H9 (cell line): ENCODE measurements around the gene ZNF428. TPM values are rescaled to one million over a fixed set of nuclear protein-coding genes. Genes with fewer than 3 reads are reported as not detected.
A peak's percentile ranks its signal among the peaks of the same experiment; 100 is the strongest.

Experiments used
- DNase-seq: peaks from one replicate; pipeline ENCODE4 v3.0.0-alpha.2; 2017
- H2AFZ ChIP-seq: one replicate; pipeline ENCODE4 v1.6.1; 2013; ENCODE audit warnings: mild to moderate bottlenecking, low read length, control low read depth, moderate library complexity
- H2AK5ac ChIP-seq: 2 replicates; pipeline ENCODE4 v1.6.1; 2013; ENCODE audit warnings: low read length, control low read depth, mixed read lengths; ENCODE audit not compliant: insufficient read length
- H2BK120ac ChIP-seq: one replicate; pipeline ENCODE4 v1.6.1; 2013; ENCODE audit warnings: low read depth, mild to moderate bottlenecking, low read length, control low read depth, inconsistent platforms; ENCODE audit not compliant: poor library complexity, severe bottlenecking
- H2BK12ac ChIP-seq: 2 replicates; pipeline ENCODE4 v1.6.1; 2013; ENCODE audit warnings: low read length, control low read depth, mixed read lengths, low read depth; ENCODE audit not compliant: insufficient read length
- H2BK15ac ChIP-seq: 2 replicates; pipeline ENCODE4 v1.6.1; 2013; ENCODE audit warnings: low read depth, low read length, control low read depth
- H2BK20ac ChIP-seq: one replicate; pipeline ENCODE4 v1.6.1; 2013; ENCODE audit warnings: low read depth, mild to moderate bottlenecking, low read length, control low read depth, inconsistent platforms; ENCODE audit not compliant: poor library complexity, severe bottlenecking
- H2BK5ac ChIP-seq: 2 replicates; pipeline ENCODE4 v1.6.1; 2013; ENCODE audit warnings: low read length, control low read depth, mixed read lengths; ENCODE audit not compliant: insufficient read length
- H3K14ac ChIP-seq: 2 replicates; pipeline ENCODE4 v1.6.1; 2013; ENCODE audit warnings: low read length, control low read depth; ENCODE audit not compliant: insufficient read depth
- H3K18ac ChIP-seq: 2 replicates; pipeline ENCODE4 v1.6.1; 2013; ENCODE audit warnings: low read depth, mild to moderate bottlenecking, mixed read lengths, low read length, control low read depth; ENCODE audit not compliant: insufficient read length
- H3K23ac ChIP-seq: 2 replicates; pipeline ENCODE4 v1.6.1; 2013; ENCODE audit warnings: low read length, control low read depth, mixed read lengths, low read depth; ENCODE audit not compliant: insufficient read length
- H3K23me2 ChIP-seq: 2 replicates; pipeline ENCODE4 v1.6.1; 2013; ENCODE audit warnings: low read depth, mild to moderate bottlenecking, mixed read lengths, low read length, control low read depth; ENCODE audit not compliant: insufficient read length, poor library complexity, severe bottlenecking
- H3K27ac ChIP-seq: 2 replicates; pipeline ENCODE4 v1.5.1; 2013; ENCODE audit warnings: low read length, control low read depth, mixed read lengths, low read depth; ENCODE audit not compliant: insufficient read length
- H3K27me3 ChIP-seq: 2 replicates; pipeline ENCODE4 v1.6.1; 2013; ENCODE audit warnings: low read length, control low read depth, inconsistent platforms; ENCODE audit not compliant: insufficient read depth
- H3K4ac ChIP-seq: 2 replicates; pipeline ENCODE4 v1.6.1; 2013; ENCODE audit warnings: low read depth, mild to moderate bottlenecking, control low read depth, inconsistent platforms, low read length, moderate library complexity
- H3K4me1 ChIP-seq: 2 replicates; pipeline ENCODE4 v1.6.1; 2013; ENCODE audit warnings: low read length, control low read depth, inconsistent platforms; ENCODE audit not compliant: insufficient read depth
- H3K4me2 ChIP-seq: 2 replicates; pipeline ENCODE4 v1.6.1; 2013; ENCODE audit warnings: low read length, control low read depth, mixed read lengths; ENCODE audit not compliant: insufficient read length, insufficient read depth
- H3K56ac ChIP-seq: 2 replicates; pipeline ENCODE4 v1.6.1; 2013; ENCODE audit warnings: low read depth, mild to moderate bottlenecking, mixed read lengths, low read length, control low read depth; ENCODE audit not compliant: insufficient read length
- H3K79me1 ChIP-seq: 2 replicates; pipeline ENCODE4 v1.6.1; 2013; ENCODE audit warnings: low read depth, mild to moderate bottlenecking, moderate library complexity, low read length, control low read depth, inconsistent platforms; ENCODE audit not compliant: insufficient read depth, poor library complexity, severe bottlenecking
- H3K79me2 ChIP-seq: 2 replicates; pipeline ENCODE4 v1.6.1; 2013; ENCODE audit warnings: low read length, control low read depth, inconsistent platforms; ENCODE audit not compliant: insufficient read depth
- H3K9ac ChIP-seq: 2 replicates; pipeline ENCODE4 v1.6.1; 2013; ENCODE audit warnings: low read length, control low read depth, mixed read lengths; ENCODE audit not compliant: insufficient read length; ENCODE audit errors: extremely low read depth
- H3K9me3 ChIP-seq: one replicate; pipeline ENCODE4 v1.6.1; 2013; ENCODE audit warnings: low read depth, low read length, inconsistent platforms; ENCODE audit not compliant: control insufficient read depth
- H3T11ph ChIP-seq: one replicate; pipeline ENCODE4 v1.6.1; 2013; ENCODE audit warnings: mild to moderate bottlenecking, low read length, control low read depth, inconsistent platforms
- H4K20me1 ChIP-seq: one replicate; pipeline ENCODE4 v1.6.1; 2013; ENCODE audit not compliant: control insufficient read depth, insufficient read length, insufficient read depth
- H4K5ac ChIP-seq: 2 replicates; pipeline ENCODE4 v1.6.1; 2013; ENCODE audit warnings: low read depth, mild to moderate bottlenecking, mixed read lengths, low read length, control low read depth; ENCODE audit not compliant: insufficient read length
- H4K8ac ChIP-seq: replicated peaks from 2 replicates; pipeline ENCODE4 v1.6.1; 2013; ENCODE audit warnings: low read length, control low read depth, mixed read lengths, low read depth; ENCODE audit not compliant: insufficient read length
- H4K91ac ChIP-seq: 2 replicates; pipeline ENCODE4 v1.6.1; 2013; ENCODE audit warnings: low read depth, mild to moderate bottlenecking, moderate library complexity, mixed read lengths, low read length, control low read depth; ENCODE audit not compliant: insufficient read length
- H3K27ac Mint-ChIP-seq, 3 experiments: 2 replicates in 2 of 3; 3 replicates in 1 of 3; pipeline ENCODE4 v1.8.0; 2020 to 2021; ENCODE audit warnings: mixed read lengths in 3 of 3, mild to moderate bottlenecking in 1 of 3, moderate library complexity in 1 of 3
- H3K27me3 Mint-ChIP-seq: 2 replicates; pipeline ENCODE4 v1.8.0; 2021; ENCODE audit warnings: low read depth, mild to moderate bottlenecking, moderate library complexity, mixed read lengths
- H3K36me3 Mint-ChIP-seq, 3 experiments: 2 replicates in 2 of 3; 3 replicates in 1 of 3; pipeline ENCODE4 v1.8.0; 2020 to 2021; ENCODE audit warnings: low read depth in 3 of 3, mixed read lengths in 3 of 3; ENCODE audit not compliant: insufficient read depth in 1 of 3
- H3K4me1 Mint-ChIP-seq, 2 experiments: 2 replicates each; pipeline ENCODE4 v1.8.0; 2020; ENCODE audit warnings: mixed read lengths in 2 of 2
- H3K4me3 Mint-ChIP-seq, 2 experiments: 2 replicates in 1 of 2; 3 replicates in 1 of 2; pipeline ENCODE4 v1.8.0; 2020 to 2021; ENCODE audit warnings: mild to moderate bottlenecking in 2 of 2, mixed read lengths in 2 of 2, moderate library complexity in 1 of 2
- H3K9me3 Mint-ChIP-seq, 2 experiments: 2 replicates in 1 of 2; 3 replicates in 1 of 2; pipeline ENCODE4 v1.8.0; 2020; ENCODE audit warnings: mild to moderate bottlenecking in 2 of 2, mixed read lengths in 2 of 2, moderate library complexity in 1 of 2
- WGBS: extraction: QIAGEN DNeasy Blood & Tissue Kit; methylation state at CpG from one replicate; pipeline ENCODE4 v1.1.7; 2013; ENCODE audit warnings: missing lambda C conversion rate, low lambda C conversion rate, mixed read lengths; ENCODE audit not compliant: insufficient read length; ENCODE audit errors: extremely low coverage; 5-methylcytosine and 5-hydroxymethylcytosine counted together
- total RNA-seq: library from RNA; stranded (reverse); gene quantifications from 2 replicates; pipeline ENCODE4 v1.2.1, GENCODE V29; 2021
- TF ChIP-seq, protein P1 (sequence below): fragments of 200-600 bp; sonication (generic); conservative IDR thresholded peaks from 3 replicates; pipeline ENCODE4 v1.8.0; 2021; ENCODE audit warnings: antibody characterized with exemption, mild to moderate bottlenecking

Gene ZNF428
- total RNA-seq, 1 experiment from 2014 or later: 30.3 TPM

DNA sequence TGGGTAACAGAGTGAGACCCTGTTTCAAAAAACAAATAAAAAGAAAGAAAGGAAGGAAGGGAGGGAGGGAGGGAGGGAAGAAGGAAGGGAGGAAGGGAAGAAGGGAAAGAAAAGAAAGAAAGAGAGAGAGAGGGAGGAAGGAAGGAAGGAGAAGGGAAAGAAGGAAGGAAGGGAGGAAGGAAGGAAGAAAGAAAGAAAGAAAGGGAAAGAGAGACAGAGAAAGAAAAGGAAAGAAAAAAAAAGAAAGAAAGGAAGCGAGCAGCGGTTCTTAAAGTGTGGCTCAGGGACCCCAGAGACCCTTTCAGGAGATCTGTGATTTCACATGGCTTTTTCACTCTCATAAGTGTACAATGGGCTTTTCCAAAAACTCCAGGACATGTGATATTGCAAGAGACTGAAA, 30.1 kb upstream of the ZNF428 start:
- Histone ChIP-seq H3K14ac (no peak overlapping the region), H2BK20ac (no peak overlapping the region), H4K91ac (no peak overlapping the region), H4K5ac (no peak overlapping the region), H3K9ac (no peak overlapping the region), H3K4me1 (no peaks in the 10 kb centered on the region), H2BK120ac (no peak overlapping the region), H3K27ac (no peak overlapping the region), H4K20me1 (no peaks in the 10 kb centered on the region), H3K23ac (no peak overlapping the region), H2BK5ac (no peak overlapping the region), H3K9me3 (no peaks in the 10 kb centered on the region), H3K23me2 (no peaks in the 10 kb centered on the region), H3K18ac (no peak overlapping the region), H3K4me2 (no peak overlapping the region), H3K27me3 (no peaks in the 10 kb centered on the region), H3K56ac (no peak overlapping the region), H3K79me1 (no peaks in the 10 kb centered on the region), H2BK15ac (no peak overlapping the region), H3T11ph (no peak overlapping the region), H2AK5ac (no peak overlapping the region), H4K8ac (no peak overlapping the region), H3K4ac (no peak overlapping the region), H3K79me2 (no peaks in the 10 kb centered on the region), H2AFZ (no peak overlapping the region), H2BK12ac (no peak overlapping the region)
- Mint-ChIP-seq H3K27me3 (peaks cover 5% of the 10 kb centered on the region), H3K36me3 (peaks cover 41 to 55% (median 46%) of the 10 kb centered on the region in 3 experiments), H3K4me1 (peaks cover 2 to 3% of the 10 kb centered on the region in 2 experiments; a peak in 2 of 4 replicates), H3K27ac (peak overlapping the region in 1 of 3 experiments; percentile 40; a peak in 1 of 7 replicates), H3K9me3 (peaks cover 13 to 24% of the 10 kb centered on the region in 2 experiments), H3K4me3 (no peak overlapping the region)
- WGBS: no CpG with 5 or more reads among the region's 2 CpGs
- TF ChIP-seq, protein P1, sequence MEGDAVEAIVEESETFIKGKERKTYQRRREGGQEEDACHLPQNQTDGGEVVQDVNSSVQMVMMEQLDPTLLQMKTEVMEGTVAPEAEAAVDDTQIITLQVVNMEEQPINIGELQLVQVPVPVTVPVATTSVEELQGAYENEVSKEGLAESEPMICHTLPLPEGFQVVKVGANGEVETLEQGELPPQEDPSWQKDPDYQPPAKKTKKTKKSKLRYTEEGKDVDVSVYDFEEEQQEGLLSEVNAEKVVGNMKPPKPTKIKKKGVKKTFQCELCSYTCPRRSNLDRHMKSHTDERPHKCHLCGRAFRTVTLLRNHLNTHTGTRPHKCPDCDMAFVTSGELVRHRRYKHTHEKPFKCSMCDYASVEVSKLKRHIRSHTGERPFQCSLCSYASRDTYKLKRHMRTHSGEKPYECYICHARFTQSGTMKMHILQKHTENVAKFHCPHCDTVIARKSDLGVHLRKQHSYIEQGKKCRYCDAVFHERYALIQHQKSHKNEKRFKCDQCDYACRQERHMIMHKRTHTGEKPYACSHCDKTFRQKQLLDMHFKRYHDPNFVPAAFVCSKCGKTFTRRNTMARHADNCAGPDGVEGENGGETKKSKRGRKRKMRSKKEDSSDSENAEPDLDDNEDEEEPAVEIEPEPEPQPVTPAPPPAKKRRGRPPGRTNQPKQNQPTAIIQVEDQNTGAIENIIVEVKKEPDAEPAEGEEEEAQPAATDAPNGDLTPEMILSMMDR: no peak
- DNase-seq: no peak
